ENCODE measurements around the gene VKORC1L1. TPM values are rescaled to one million over a fixed set of nuclear protein-coding genes. Genes with fewer than 3 reads are reported as not detected.

The VKORC1L1 gene
- total and polyA plus RNA-seq, 2 of the 8 experiments (the other 6 are each of a cell fraction or from before 2014, with no cell fraction given), result 12.7 to 45.3 TPM

- no peak overlapping the region for H3K56ac ChIP-seq (replicated peaks; ENCODE audit: insufficient read length, low read depth, low read length)
- no peak overlapping the region for H3K27ac ChIP-seq (ENCODE audit: low read depth, low read length)
- H3K9ac ChIP-seq (replicated peaks in 1 of 4; ENCODE audit: extremely low read depth in 1 of 4, low read depth in 3 of 4, low read length in 3 of 4), result no peak overlapping the region
- H3K27me3 ChIP-seq (replicated peaks in 1 of 4; ENCODE audit: control insufficient read depth in 3 of 4, extremely low read depth in 1 of 4, insufficient read depth in 3 of 4, low read length in 3 of 4), result no peaks in the 10 kb centered on the region
- H3K36me3 ChIP-seq (ENCODE audit: control insufficient read depth in 2 of 4, insufficient read depth in 4 of 4, low read length in 3 of 4), result peaks cover 18 to 60% (median 37%) of the 10 kb centered on the region in 4 experiments; a peak in 7 of 8 replicates
- no peak overlapping the region for H2AK5ac ChIP-seq (ENCODE audit: low read depth, low read length)
- H4K91ac ChIP-seq (replicated peaks; ENCODE audit: insufficient read length, low read length), result no peak overlapping the region
- H4K20me1 ChIP-seq (replicated peaks in 1 of 2; ENCODE audit: control insufficient read depth in 1 of 2, insufficient read depth in 2 of 2, low read length in 2 of 2), result peaks cover 3 to 8% of the 10 kb centered on the region in 2 experiments
- no peaks in the 10 kb centered on the region; the same call in 1 of the 2 replicates for H3K79me1 ChIP-seq (ENCODE audit: low read depth, low read length)
- no peak overlapping the region for H3K4me3 ChIP-seq (ENCODE audit: extremely low read depth in 1 of 4, insufficient read depth in 2 of 4, low read depth in 3 of 4, low read length in 4 of 4)
- no peak overlapping the region for H2BK20ac ChIP-seq (ENCODE audit: low read length)
- H4K8ac ChIP-seq (ENCODE audit: extremely low read depth, insufficient read depth, low read length), result no peak overlapping the region
- no peaks in the 10 kb centered on the region for H3K9me3 ChIP-seq (ENCODE audit: insufficient read depth in 2 of 2, low read depth in 1 of 2, low read length in 1 of 2)
- no peak overlapping the region for H4K5ac ChIP-seq (ENCODE audit: insufficient read length, low read depth, low read length)
- H3K18ac ChIP-seq (ENCODE audit: extremely low read depth, low read length), result no peak overlapping the region
- no peak overlapping the region for H2AFZ ChIP-seq (ENCODE audit: low read length)
- TF ChIP-seq RXRA (IDR thresholded peaks at IDR 0.05; ENCODE audit: insufficient read depth, low read depth, low read length), result no peak
- TF ChIP-seq JUN (IDR thresholded peaks at IDR 0.05; ENCODE audit: low read depth, low read length), result no peak
- TF ChIP-seq EZH2 (IDR thresholded peaks at IDR 0.05; ENCODE audit: low read depth, low read length, severe bottlenecking), result no peak
- no peak for TF ChIP-seq SIRT6 (IDR thresholded peaks at IDR 0.05; ENCODE audit: low read length)
- no peak for TF ChIP-seq SP1 (IDR thresholded peaks at IDR 0.05; ENCODE audit: low read depth, low read length)
- TF ChIP-seq PHF8 (conservative IDR thresholded peaks at IDR 0.05; ENCODE audit: low read depth, low read length), result no peak
- no peak for TF ChIP-seq RFX5 (IDR thresholded peaks at IDR 0.05; ENCODE audit: borderline replicate concordance, low read depth, low read length)
- TF ChIP-seq POU5F1 (IDR thresholded peaks at IDR 0.05; ENCODE audit: low read depth, low read length), result no peak
- TF ChIP-seq TBP (IDR thresholded peaks at IDR 0.05; ENCODE audit: low read depth, low read length), result no peak
- no peak for TF ChIP-seq KDM5A (IDR thresholded peaks at IDR 0.05; ENCODE audit: low read length)
- no peak for TF ChIP-seq FOSL1 (IDR thresholded peaks at IDR 0.05; ENCODE audit: insufficient read depth, low read depth, low read length)
- TF ChIP-seq GTF2F1 (IDR thresholded peaks at IDR 0.05; ENCODE audit: borderline replicate concordance, low read depth, low read length), result no peak
- TF ChIP-seq SAP30 (IDR thresholded peaks at IDR 0.05; ENCODE audit: insufficient read depth, insufficient replicate concordance, low read length), result no peak
- no peak for TF ChIP-seq BACH1 (IDR thresholded peaks at IDR 0.05; ENCODE audit: low read length)
- no peak for TF ChIP-seq BRCA1 (IDR thresholded peaks at IDR 0.05; ENCODE audit: low read depth, low read length)
- 93% methylated on average over 13 of the region's 13 CpGs; no CpG with 5 or more reads in 1 of the 2 experiments for WGBS, 2 experiments (ENCODE audit: extremely low coverage in 1 of 2, insufficient coverage in 1 of 2, insufficient read length in 1 of 2, insufficient replicate concordance in 2 of 2, low coverage in 1 of 2, low lambda C conversion rate in 2 of 2, missing lambda C conversion rate in 1 of 2)
- H3K23me2 ChIP-seq (ENCODE audit: low read depth, low read length), result no peaks in the 10 kb centered on the region
- H3K4ac ChIP-seq (replicated peaks; ENCODE audit: insufficient read length, low read depth, low read length), result no peak overlapping the region
- DNase-seq (ENCODE audit: low read depth in 1 of 2, low spot score in 2 of 2) (no peak), FAIRE-seq (no peak)
- no peak overlapping the region for H2BK5ac ChIP-seq (ENCODE audit: low read depth, low read length)
- H2BK15ac ChIP-seq (ENCODE audit: low read length), result no peak overlapping the region
- ChIA-PET POLR2A (ENCODE audit: partially characterized antibody) (no interaction called here), CTCF (ENCODE audit: partially characterized antibody) (no interaction called here)
- H3K4me2 ChIP-seq (ENCODE audit: insufficient read depth in 1 of 2, low read depth in 2 of 2, low read length in 2 of 2), result no peak overlapping the region
- H2BK12ac ChIP-seq (ENCODE audit: low read depth, low read length), result no peak overlapping the region
- H2BK120ac ChIP-seq (replicated peaks; ENCODE audit: low read depth, low read length), result no peak overlapping the region
- H3K14ac ChIP-seq (ENCODE audit: insufficient read length), result no peak overlapping the region
- no peak overlapping the region for H3K23ac ChIP-seq (ENCODE audit: insufficient read length)
- H3K79me2 ChIP-seq (ENCODE audit: control insufficient read depth in 1 of 2, insufficient read depth in 2 of 2, low read length in 2 of 2), result no peaks in the 10 kb centered on the region
- H3K4me1 ChIP-seq (replicated peaks in 1 of 4; ENCODE audit: control insufficient read depth in 3 of 4, insufficient read depth in 4 of 4, low read length in 3 of 4), result no peaks in the 10 kb centered on the region
Measured at GRCh38 chr7:65972976-65973375, 100.1 kb downstream of the VKORC1L1 start.
